AG09319 (cell line): ENCODE data around the gene KRTAP12-2.
"Not testable (repeated sequence)": the region's sequence is repeated elsewhere in the genome, so short reads cannot be mapped to it uniquely, and the experiment has no call there.

ENCODE experiments used
- DNase-seq: peaks from one replicate; pipeline ENCODE4 v3.0.0-alpha.2; 2010; ENCODE audit warnings: low read depth; ENCODE audit errors: extremely low read depth
- TF ChIP-seq, protein P1 (sequence below): IDR thresholded peaks from 2 replicates; pipeline ENCODE4 v1.5.1; 2011; ENCODE audit warnings: low read depth, mild to moderate bottlenecking, inconsistent platforms, low read length, moderate library complexity

KRTAP12-2 gene

GRCh38 chr21:44630440-44630839 lies 36.3 kb downstream of the KRTAP12-2 start:
- TF ChIP-seq, protein P1, sequence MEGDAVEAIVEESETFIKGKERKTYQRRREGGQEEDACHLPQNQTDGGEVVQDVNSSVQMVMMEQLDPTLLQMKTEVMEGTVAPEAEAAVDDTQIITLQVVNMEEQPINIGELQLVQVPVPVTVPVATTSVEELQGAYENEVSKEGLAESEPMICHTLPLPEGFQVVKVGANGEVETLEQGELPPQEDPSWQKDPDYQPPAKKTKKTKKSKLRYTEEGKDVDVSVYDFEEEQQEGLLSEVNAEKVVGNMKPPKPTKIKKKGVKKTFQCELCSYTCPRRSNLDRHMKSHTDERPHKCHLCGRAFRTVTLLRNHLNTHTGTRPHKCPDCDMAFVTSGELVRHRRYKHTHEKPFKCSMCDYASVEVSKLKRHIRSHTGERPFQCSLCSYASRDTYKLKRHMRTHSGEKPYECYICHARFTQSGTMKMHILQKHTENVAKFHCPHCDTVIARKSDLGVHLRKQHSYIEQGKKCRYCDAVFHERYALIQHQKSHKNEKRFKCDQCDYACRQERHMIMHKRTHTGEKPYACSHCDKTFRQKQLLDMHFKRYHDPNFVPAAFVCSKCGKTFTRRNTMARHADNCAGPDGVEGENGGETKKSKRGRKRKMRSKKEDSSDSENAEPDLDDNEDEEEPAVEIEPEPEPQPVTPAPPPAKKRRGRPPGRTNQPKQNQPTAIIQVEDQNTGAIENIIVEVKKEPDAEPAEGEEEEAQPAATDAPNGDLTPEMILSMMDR = no peak
- no peak for DNase-seq

DNA sequence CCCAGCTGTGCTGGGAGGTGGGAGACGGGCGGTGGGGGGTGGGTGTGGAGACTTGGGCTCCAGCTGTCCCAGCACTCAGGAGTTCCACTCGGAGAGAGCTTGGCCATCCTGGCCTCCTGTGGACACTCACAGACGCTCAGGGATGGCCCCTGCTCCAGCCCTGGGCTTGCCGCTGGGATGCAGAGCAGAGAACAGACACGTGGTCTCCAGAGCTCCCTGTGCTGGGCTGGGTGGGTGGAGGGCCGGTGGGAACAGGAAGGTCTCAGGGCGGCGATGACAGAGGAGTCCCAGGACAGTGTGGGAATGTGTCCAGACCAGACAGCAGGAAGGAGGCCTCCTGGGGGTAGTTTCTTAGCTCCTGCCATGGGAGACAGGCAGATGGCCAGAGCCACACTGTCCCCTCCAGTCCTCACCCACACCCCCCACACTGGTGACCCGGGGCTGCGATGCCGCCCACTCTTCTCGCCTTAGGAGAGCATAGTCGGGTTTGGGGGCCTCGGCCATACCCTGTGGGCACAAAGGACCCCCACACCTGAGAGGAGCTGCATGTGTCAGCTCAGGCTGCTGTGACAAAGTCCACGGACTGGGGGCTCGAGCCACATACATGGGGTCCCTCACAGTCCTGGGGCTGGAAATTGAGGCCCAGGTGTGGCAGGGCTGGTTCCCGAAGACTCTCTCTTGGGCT lies 37.9 kb downstream of the KRTAP12-2 start:
- TF ChIP-seq, protein P1 = no peak
- no peak for DNase-seq

GRCh38 chr21:44627831-44628233 lies 38.9 kb downstream of the KRTAP12-2 start:
- DNase-seq = not testable (repeated sequence)

DNA sequence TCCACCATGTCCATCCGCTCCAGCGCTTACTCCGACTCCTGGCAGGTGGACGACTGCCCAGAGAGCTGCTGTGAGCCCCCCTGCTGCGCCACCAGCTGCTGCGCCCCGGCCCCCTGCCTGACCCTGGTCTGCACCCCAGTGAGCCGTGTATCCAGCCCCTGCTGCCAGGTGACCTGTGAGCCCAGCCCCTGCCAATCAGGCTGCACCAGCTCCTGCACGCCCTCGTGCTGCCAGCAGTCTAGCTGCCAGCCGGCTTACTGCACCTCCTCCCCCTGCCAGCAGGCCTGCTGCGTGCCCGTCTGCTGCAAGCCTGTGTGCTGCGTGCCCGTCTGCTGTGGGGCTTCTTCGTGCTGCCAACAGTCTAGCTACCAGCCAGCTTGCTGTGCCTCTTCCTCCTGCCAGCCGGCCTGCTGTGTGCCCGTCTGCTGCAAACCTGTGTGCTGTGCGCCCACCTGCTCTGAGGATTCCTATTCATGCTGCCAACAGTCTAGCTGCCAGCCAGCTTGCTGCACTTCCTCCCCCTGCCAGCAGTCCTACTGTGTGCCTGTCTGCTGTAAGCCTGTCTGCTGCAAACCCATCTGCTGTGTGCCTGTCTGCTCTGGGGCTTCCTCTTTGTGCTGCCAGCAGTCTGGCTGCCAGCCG lies 39.4 kb downstream of the KRTAP12-2 start:
- DNase-seq = not testable (repeated sequence)

GRCh38 chr21:44626673-44627143 lies 40.0 kb downstream of the KRTAP12-2 start, which contains the start of gene KRTAP10-9:
TSS of gene KRTAP10-9 (plus strand) at chr21:44627093. CDS start at chr21:44627172, 79 bp downstream.
- DNase-seq = no peak
- TF ChIP-seq, protein P1 = no peak

DNA sequence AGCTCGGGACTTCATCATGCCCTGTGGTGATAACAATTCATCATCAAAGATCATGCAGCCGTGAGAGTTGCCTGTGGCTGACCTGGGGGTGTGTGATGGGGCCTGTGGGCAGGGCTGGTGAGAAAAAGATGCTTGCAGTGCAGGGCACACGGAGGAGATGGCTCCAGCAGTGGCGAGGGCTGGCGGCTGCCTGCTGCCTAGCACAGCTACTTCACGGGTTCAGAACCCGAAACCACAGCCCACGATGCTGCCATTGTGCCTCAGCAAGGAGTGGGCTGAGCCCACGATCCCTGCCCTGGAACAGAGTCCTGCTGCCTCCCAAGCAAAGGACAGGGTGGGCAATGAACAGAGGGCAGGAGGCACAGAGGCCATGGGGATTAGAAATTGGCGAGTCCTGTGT lies 40.5 kb downstream of the KRTAP12-2 start:
- DNase-seq = no peak
- TF ChIP-seq, protein P1 = no peak

GRCh38 chr21:44625756-44626155 lies 41.0 kb downstream of the KRTAP12-2 start:
- TF ChIP-seq, protein P1 = no peak
- DNase-seq = no peak

- TF ChIP-seq, protein P1 = no peak
- DNase-seq = no peak
Observed at GRCh38 chr21:44623575-44623974, 43.2 kb downstream of the KRTAP12-2 start.
